Motor neuron (in vitro differentiated cells): Measurements from ENCODE around the gene TNS2. TPM values are rescaled to one million over a fixed set of nuclear protein-coding genes. Genes with fewer than 3 reads are reported as not detected.
"Not testable (repeated sequence)": the region's sequence is repeated elsewhere in the genome, so short reads cannot be mapped to it uniquely, and the experiment has no call there.

ENCODE experiments used
- ATAC-seq, 8 experiments: fragments of 200-7000 bp; cut with Tn5 transposase; replicated peaks in 6 of 8; 2 replicates each; pipeline ENCODE4 v1.8.0; 2021; ENCODE audit warnings: mild to moderate bottlenecking in 8 of 8, moderate library complexity in 8 of 8
- H3K27ac ChIP-seq, 2 donors: fragments of 250-450 bp; sonication (Bioruptor Pico); 2 replicates each; pipeline ENCODE4 v1.9.0; 2021; ENCODE audit warnings: antibody characterized with exemption in 2 of 2, mild to moderate bottlenecking in 2 of 2, moderate library complexity in 1 of 2
- H3K4me1 ChIP-seq, 2 donors: fragments of 250-450 bp; sonication (Bioruptor Pico); replicated peaks in 1 of 2; 2 replicates each; pipeline ENCODE4 v1.6.1; 2021; ENCODE audit warnings: antibody characterized with exemption in 2 of 2, mild to moderate bottlenecking in 2 of 2, moderate library complexity in 1 of 2
- H3K4me3 ChIP-seq, 5 donors: fragments of 250-450 bp; sonication (Bioruptor Pico); 2 replicates each; pipeline ENCODE4 v1.9.0; 2021; ENCODE audit warnings: antibody characterized with exemption in 5 of 5, mild to moderate bottlenecking in 5 of 5, moderate library complexity in 4 of 5
- WGBS, 10 experiments: fragments of 450-650 bp; shearing (Covaris generic); methylation state at CpG; one replicate each; pipeline ENCODE4 v1.0.0; 2022; 5-methylcytosine and 5-hydroxymethylcytosine counted together
- in situ Hi-C, 9 experiments: fragments of 400-800 bp; cut with MboI; loops; one replicate each; pipeline ENCODE4 v1.15.0; 2021; ENCODE audit warnings: low sequenced_read_pairs in 9 of 9, low pct_unique_long_range_greater_than_20kb in 2 of 9; ENCODE audit not compliant: unreplicated experiment in 9 of 9
- total RNA-seq, 8 experiments: library from RNA; unstranded; fragments of 300-600 nt; gene quantifications; 2 replicates each; pipeline versions ENCODE4 v1.2.3 to v1.2.4, GENCODE V29; 2022

TNS2 gene
- total RNA-seq, 8 experiments from 2014 or later: 3.4 to 24.6 (median 7.6) TPM

GRCh38 chr12:53090105-53090504 is 40.2 kb downstream of the TNS2 start:
- Histone ChIP-seq H3K27ac (no peak overlapping the region), H3K4me3 (no peak overlapping the region), H3K4me1 (no peaks in the 10 kb centered on the region)
- in situ Hi-C loops: no loop called here
- WGBS, 10 experiments: 68 to 100% (median 85%) methylated on average over 1 to 6 of the region's 6 CpGs
- no peak for ATAC-seq

GRCh38 chr12:53090554-53090953 is 40.7 kb downstream of the TNS2 start:
- WGBS, 10 experiments: 0 to 50% (median 33%) methylated on average over 1 to 2 of the region's 2 CpGs; no CpG with 5 or more reads in 2 of the 10 experiments
- in situ Hi-C loops: no loop called here
- H3K4me3 ChIP-seq: no peak overlapping the region
- no peak overlapping the region for H3K27ac ChIP-seq
- ATAC-seq: no peak
- no peaks in the 10 kb centered on the region for H3K4me1 ChIP-seq

GRCh38 chr12:53091756-53092155 is 41.9 kb downstream of the TNS2 start:
- Histone ChIP-seq H3K4me3 (no peak overlapping the region), H3K4me1 (peaks cover 0 to 1% of the 10 kb centered on the region in 2 donors), H3K27ac (no peak overlapping the region)
- no peak for ATAC-seq
- WGBS, 10 experiments: 60 to 90% (median 80%) methylated on average over 1 to 5 of the region's 6 CpGs; no CpG with 5 or more reads in 2 of the 10 experiments
- in situ Hi-C loops: no loop called here

- in situ Hi-C loops: no loop called here
- no peak for ATAC-seq
- H3K4me3 ChIP-seq: no peak overlapping the region
- 20 to 100% (median 69%) methylated on average over 1 to 4 of the region's 6 CpGs; no CpG with 5 or more reads in 1 of the 10 experiments for WGBS, 10 experiments
- H3K27ac ChIP-seq: no peak overlapping the region
- peaks cover 2 to 11% of the 10 kb centered on the region in 2 donors for H3K4me1 ChIP-seq
These were observed 44.0 kb downstream of the TNS2 start for GRCh38 chr12:53093777-53094393.

GRCh38 chr12:53094394-53094787 is 44.5 kb downstream of the TNS2 start:
- in situ Hi-C loops: no loop called here
- ATAC-seq: no peak
- H3K4me3 ChIP-seq: no peak overlapping the region
- peaks cover 2 to 16% of the 10 kb centered on the region in 2 donors for H3K4me1 ChIP-seq
- WGBS, 10 experiments: 29 to 93% (median 73%) methylated on average over 1 to 5 of the region's 6 CpGs; no CpG with 5 or more reads in 3 of the 10 experiments
- no peak overlapping the region for H3K27ac ChIP-seq

- H3K27ac ChIP-seq, in situ Hi-C loops, ATAC-seq, H3K4me3 ChIP-seq: not testable (repeated sequence)
- H3K4me1 ChIP-seq: peaks cover 2 to 16% of the 10 kb centered on the region in 2 donors
- 60 to 100% (median 81%) methylated on average over 1 to 3 of the region's 5 CpGs; no CpG with 5 or more reads in 2 of the 10 experiments for whole genome bisulfite sequencing, 10 experiments
These were observed 45.1 kb downstream of the TNS2 start for GRCh38 chr12:53094796-53095595.

- H3K4me3 ChIP-seq, in situ Hi-C loops, H3K27ac ChIP-seq, ATAC-seq: not testable (repeated sequence)
- 100% methylated on average over 1 of the region's 3 CpGs; no CpG with 5 or more reads in 9 of the 10 experiments for WGBS, 10 experiments
- H3K4me1 ChIP-seq: peaks cover 2 to 16% of the 10 kb centered on the region in 2 donors
These were observed 45.7 kb downstream of the TNS2 start for GRCh38 chr12:53095596-53095895.

- H3K4me1 ChIP-seq: peaks cover 2 to 16% of the 10 kb centered on the region in 2 donors
- H3K27ac ChIP-seq: no peak overlapping the region
- peak in 4 of 8 experiments; percentile 1 to 17 (median 8) for ATAC-seq
- WGBS, 10 experiments: 0 to 93% (median 60%) methylated on average over 1 to 3 of the region's 11 CpGs; no CpG with 5 or more reads in 7 of the 10 experiments
- H3K4me3 ChIP-seq: no peak overlapping the region
- in situ Hi-C loops: no loop called here
These were observed 46.4 kb downstream of the TNS2 start for GRCh38 chr12:53096089-53096741.

- Histone ChIP-seq H3K27ac (no peak overlapping the region), H3K4me1 (peaks cover 2 to 16% of the 10 kb centered on the region in 2 donors), H3K4me3 (no peak overlapping the region)
- ATAC-seq: no peak
- in situ Hi-C loops: no loop called here
- WGBS, 10 experiments: 0 to 28% (median 13%) methylated on average over 2 to 3 of the region's 9 CpGs; no CpG with 5 or more reads in 7 of the 10 experiments
These were observed 46.9 kb downstream of the TNS2 start for GRCh38 chr12:53096759-53097158.

GRCh38 chr12:53097207-53097563 is 47.3 kb downstream of the TNS2 start:
- in situ Hi-C loops: no loop called here
- H3K4me3 ChIP-seq: peak overlapping the region in 4 of 5 donors; percentile 24 to 37 (median 32)
- H3K27ac ChIP-seq: no peak overlapping the region
- ATAC-seq: peak in 7 of 8 experiments; percentile 0 to 23 (median 13)
- peaks cover 2 to 16% of the 10 kb centered on the region in 2 donors for H3K4me1 ChIP-seq
- WGBS, 10 experiments: 0 to 11% (median 0%) methylated on average over 1 to 4 of the region's 9 CpGs; no CpG with 5 or more reads in 5 of the 10 experiments

GRCh38 chr12:53097564-53098353 is 47.9 kb downstream of the TNS2 start, which contains the start of gene IGFBP6:
TSS of gene IGFBP6 (plus strand) at chr12:53097667. CDS start at chr12:53097718, 51 bp downstream.
- peaks cover 2 to 16% of the 10 kb centered on the region in 2 donors for H3K4me1 ChIP-seq
- in situ Hi-C loops: no loop called here
- no peak within 1 kb of the TSS for H3K27ac ChIP-seq
- WGBS, 10 experiments: 0 to 20% methylated on average over 1 to 2 of the region's 51 CpGs; no CpG with 5 or more reads in 8 of the 10 experiments
- peak within 1 kb of the TSS; percentile 24 to 37 (median 30) for H3K4me3 ChIP-seq
- peak; percentile 10 to 84 (median 78) for ATAC-seq

GRCh38 chr12:53098354-53098981 is 48.6 kb downstream of the TNS2 start:
- Histone ChIP-seq H3K4me1 (peaks cover 2 to 16% of the 10 kb centered on the region in 2 donors), H3K4me3 (peak overlapping the region in 4 of 5 donors; percentile 26 to 37 (median 32)), H3K27ac (no peak overlapping the region)
- WGBS, 10 experiments: 0 to 60% (median 20%) methylated on average over 1 to 4 of the region's 13 CpGs; no CpG with 5 or more reads in 3 of the 10 experiments
- in situ Hi-C loops: no loop called here
- ATAC-seq: peak in 7 of 8 experiments; percentile 6 to 38 (median 20)
